SK-N-SH (cell line): ENCODE measurements around the gene RALGDS.

Experiments
- CTCF ChIP-seq: fragments of 200-600 bp; sonication (generic); IDR thresholded peaks from 2 replicates; pipeline ENCODE4 v1.6.1; 2017; ENCODE audit warnings: antibody characterized with exemption, mild to moderate bottlenecking, moderate library complexity
- EP300 ChIP-seq, 2 experiments: IDR thresholded peaks; 2 replicates each; pipeline versions ENCODE4 v1.4.0 to v1.6.1; 2012; ENCODE audit warnings: borderline replicate concordance in 1 of 2, low read depth in 1 of 2, low read length in 1 of 2
- EZH2phosphoT487 ChIP-seq: fragments of 200-600 bp; sonication (generic); IDR thresholded peaks from 2 replicates; pipeline ENCODE4 v1.6.1; 2017; ENCODE audit warnings: low read depth, mixed run types, mild to moderate bottlenecking, antibody characterized with exemption, moderate library complexity, borderline replicate concordance
- GABPA ChIP-seq: IDR thresholded peaks from 2 replicates; pipeline ENCODE4 v1.4.0; 2012; ENCODE audit warnings: low read depth, mild to moderate bottlenecking
- GATA2 ChIP-seq: sonication (generic); formaldehyde crosslinking; IDR thresholded peaks from 2 replicates; pipeline ENCODE4 v1.5.0; 2020; ENCODE audit warnings: mild to moderate bottlenecking, missing genetic modification reagents
- MEF2A ChIP-seq: IDR thresholded peaks from 2 replicates; pipeline ENCODE4 v1.4.0; 2012; ENCODE audit warnings: low read depth, borderline replicate concordance
- POLR2AphosphoS5 ChIP-seq: IDR thresholded peaks from 2 replicates; pipeline ENCODE4 v1.6.1; 2012; ENCODE audit warnings: low read depth, low read length
- RAD21 ChIP-seq: IDR thresholded peaks from 2 replicates; pipeline ENCODE4 v1.6.1; 2012; ENCODE audit warnings: mild to moderate bottlenecking, low read length
- REST ChIP-seq: IDR thresholded peaks from 2 replicates; pipeline ENCODE4 v1.6.1; 2012; ENCODE audit warnings: mild to moderate bottlenecking, low read depth, low read length, moderate library complexity
- SMC3 ChIP-seq: IDR thresholded peaks from 2 replicates; pipeline ENCODE4 v1.6.1; 2012; ENCODE audit warnings: low read depth, low read length, improper control_type of control experiment
- YY1 ChIP-seq: IDR thresholded peaks from 2 replicates; pipeline ENCODE4 v1.4.0; 2012; ENCODE audit warnings: low read depth, mild to moderate bottlenecking
- TF ChIP-seq, protein P1 (sequence below): IDR thresholded peaks from 2 replicates; pipeline ENCODE4 v1.4.0; 2012; ENCODE audit warnings: low read depth

- TF ChIP-seq POLR2AphosphoS5 (no peak), GATA2 (CRISPR knock-in tag) (no peak), CTCF (no peak), EP300 (IDR thresholded peaks at IDR 0.05; ENCODE audit: borderline replicate concordance in 1 of 2, low read depth in 1 of 2, low read length in 1 of 2) (no peak), SMC3 (no peak), REST (no peak), GABPA (no peak), EZH2phosphoT487 (no peak), YY1 (no peak), RAD21 (no peak), MEF2A (no peak)
- TF ChIP-seq, protein P1, sequence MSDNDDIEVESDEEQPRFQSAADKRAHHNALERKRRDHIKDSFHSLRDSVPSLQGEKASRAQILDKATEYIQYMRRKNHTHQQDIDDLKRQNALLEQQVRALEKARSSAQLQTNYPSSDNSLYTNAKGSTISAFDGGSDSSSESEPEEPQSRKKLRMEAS: no peak
These were observed 70.9 kb downstream of the RALGDS start for GRCh38 chr9:133050142-133050541.
